B cell (primary cell): ENCODE results near the gene DMRT1.

ENCODE experiments used
- EZH2 ChIP-seq: IDR thresholded peaks from 2 replicates; pipeline ENCODE4 v1.6.1; 2012; ENCODE audit warnings: borderline replicate concordance, low read depth, mild to moderate bottlenecking, moderate library complexity, low read length; ENCODE audit not compliant: insufficient read depth, poor library complexity, severe bottlenecking
- TF ChIP-seq, protein P1 (sequence below): fragments of 200-600 bp; IDR thresholded peaks from one replicate; pipeline ENCODE4 v1.8.0; 2022; ENCODE audit warnings: antibody characterized with exemption, mild to moderate bottlenecking

DNA sequence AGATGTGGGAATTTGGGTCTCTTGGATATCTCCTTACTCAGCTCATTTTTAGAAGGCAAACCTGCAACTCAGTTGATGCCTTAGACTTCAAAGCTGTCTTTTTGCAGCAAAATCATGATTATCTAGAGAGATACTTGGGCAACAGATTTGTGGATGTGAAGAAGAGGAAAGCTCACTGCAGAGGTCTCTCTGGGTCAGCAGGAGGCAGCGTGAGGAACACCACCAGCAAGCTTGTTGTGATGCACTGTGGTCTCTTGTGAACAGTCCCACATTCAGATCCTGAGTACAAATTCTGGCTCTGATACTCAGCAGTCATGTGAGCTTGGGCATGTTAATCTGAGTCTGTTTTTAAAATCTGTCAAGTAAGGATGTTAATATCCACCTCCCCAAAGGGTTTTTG lies 108.6 kb downstream of the DMRT1 start:
- TF ChIP-seq, protein P1, sequence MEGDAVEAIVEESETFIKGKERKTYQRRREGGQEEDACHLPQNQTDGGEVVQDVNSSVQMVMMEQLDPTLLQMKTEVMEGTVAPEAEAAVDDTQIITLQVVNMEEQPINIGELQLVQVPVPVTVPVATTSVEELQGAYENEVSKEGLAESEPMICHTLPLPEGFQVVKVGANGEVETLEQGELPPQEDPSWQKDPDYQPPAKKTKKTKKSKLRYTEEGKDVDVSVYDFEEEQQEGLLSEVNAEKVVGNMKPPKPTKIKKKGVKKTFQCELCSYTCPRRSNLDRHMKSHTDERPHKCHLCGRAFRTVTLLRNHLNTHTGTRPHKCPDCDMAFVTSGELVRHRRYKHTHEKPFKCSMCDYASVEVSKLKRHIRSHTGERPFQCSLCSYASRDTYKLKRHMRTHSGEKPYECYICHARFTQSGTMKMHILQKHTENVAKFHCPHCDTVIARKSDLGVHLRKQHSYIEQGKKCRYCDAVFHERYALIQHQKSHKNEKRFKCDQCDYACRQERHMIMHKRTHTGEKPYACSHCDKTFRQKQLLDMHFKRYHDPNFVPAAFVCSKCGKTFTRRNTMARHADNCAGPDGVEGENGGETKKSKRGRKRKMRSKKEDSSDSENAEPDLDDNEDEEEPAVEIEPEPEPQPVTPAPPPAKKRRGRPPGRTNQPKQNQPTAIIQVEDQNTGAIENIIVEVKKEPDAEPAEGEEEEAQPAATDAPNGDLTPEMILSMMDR, result no peak
- no peak for TF ChIP-seq EZH2
